Calu3 (cell line): ENCODE measurements around the gene KDSR. TPM values are rescaled to one million over a fixed set of nuclear protein-coding genes. Genes with fewer than 3 reads are reported as not detected.

Experiments
- BruUV-seq: library from RNA; stranded (reverse); fragments of 400-500 nt; replicated peaks from 2 replicates; lab custom pipeline; 2021; lab: Mats Ljungman, UMichigan
- CTCF ChIA-PET: fragments of 300-600 bp; sonication (Branson Sonifier 250); formaldehyde crosslinking; loops from one replicate; lab custom pipeline; 2022; ENCODE audit warnings: antibody characterized with exemption; lab: Charles Lee
- DNase-seq: peaks from one replicate; pipeline ENCODE4 v3.0.0; 2022
- H3K27ac Mint-ChIP-seq: one replicate; pipeline ENCODE4 v1.8.0; 2022; ENCODE audit warnings: mixed read lengths; ENCODE audit not compliant: unreplicated experiment
- H3K27me3 Mint-ChIP-seq: one replicate; pipeline ENCODE4 v1.8.0; 2022; ENCODE audit warnings: mixed read lengths; ENCODE audit not compliant: unreplicated experiment
- H3K36me3 Mint-ChIP-seq: one replicate; pipeline ENCODE4 v1.8.0; 2022; ENCODE audit warnings: mild to moderate bottlenecking, moderate library complexity, mixed read lengths; ENCODE audit not compliant: insufficient read depth, unreplicated experiment
- H3K4me1 Mint-ChIP-seq: one replicate; pipeline ENCODE4 v1.8.0; 2022; ENCODE audit warnings: mild to moderate bottlenecking, low read depth, mixed read lengths; ENCODE audit not compliant: unreplicated experiment
- H3K4me3 Mint-ChIP-seq: one replicate; pipeline ENCODE4 v1.8.0; 2022; ENCODE audit warnings: mild to moderate bottlenecking, low read depth, moderate library complexity, mixed read lengths; ENCODE audit not compliant: unreplicated experiment
- H3K9me3 Mint-ChIP-seq: one replicate; pipeline ENCODE4 v1.8.0; 2022; ENCODE audit warnings: low read depth, mixed read lengths; ENCODE audit not compliant: unreplicated experiment
- intact Hi-C: fragments of 100-400 bp; cut with micrococcal nuclease; formaldehyde crosslinking; loops from one replicate; pipeline ENCODE4 v1.10.0; 2022; ENCODE audit not compliant: unreplicated experiment
- total RNA-seq: library from RNA; stranded (reverse); gene quantifications from 2 replicates; pipeline ENCODE4 v1.2.3, GENCODE V29; 2022
- TF ChIP-seq, protein P1 (sequence below): fragments of 200-600 bp; IDR thresholded peaks from one replicate; pipeline ENCODE4 v1.8.0; 2022; ENCODE audit warnings: antibody characterized with exemption; ENCODE audit not compliant: unreplicated experiment

Gene KDSR
- total RNA-seq, 1 experiment from 2014 or later: 53.3 TPM

DNA sequence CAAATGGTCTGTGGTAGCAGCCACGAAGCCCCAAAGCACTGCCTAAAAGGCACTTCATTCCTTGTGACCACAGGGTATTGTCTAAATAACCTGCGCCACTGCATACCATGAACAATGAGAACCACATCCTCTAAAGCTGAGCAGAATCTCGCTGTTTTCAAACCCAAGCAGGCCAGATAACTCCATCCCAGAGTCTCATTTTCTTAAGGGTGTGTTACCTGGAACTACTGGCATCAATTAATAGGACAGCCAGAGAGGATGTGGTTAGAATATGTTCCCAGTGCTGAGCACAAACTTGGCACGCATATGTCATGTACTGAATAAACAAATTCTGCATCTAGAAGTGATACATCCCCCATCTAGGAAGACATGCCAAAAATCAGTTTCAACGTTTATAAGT, 42.3 kb upstream of the KDSR start:
- TF ChIP-seq, protein P1, sequence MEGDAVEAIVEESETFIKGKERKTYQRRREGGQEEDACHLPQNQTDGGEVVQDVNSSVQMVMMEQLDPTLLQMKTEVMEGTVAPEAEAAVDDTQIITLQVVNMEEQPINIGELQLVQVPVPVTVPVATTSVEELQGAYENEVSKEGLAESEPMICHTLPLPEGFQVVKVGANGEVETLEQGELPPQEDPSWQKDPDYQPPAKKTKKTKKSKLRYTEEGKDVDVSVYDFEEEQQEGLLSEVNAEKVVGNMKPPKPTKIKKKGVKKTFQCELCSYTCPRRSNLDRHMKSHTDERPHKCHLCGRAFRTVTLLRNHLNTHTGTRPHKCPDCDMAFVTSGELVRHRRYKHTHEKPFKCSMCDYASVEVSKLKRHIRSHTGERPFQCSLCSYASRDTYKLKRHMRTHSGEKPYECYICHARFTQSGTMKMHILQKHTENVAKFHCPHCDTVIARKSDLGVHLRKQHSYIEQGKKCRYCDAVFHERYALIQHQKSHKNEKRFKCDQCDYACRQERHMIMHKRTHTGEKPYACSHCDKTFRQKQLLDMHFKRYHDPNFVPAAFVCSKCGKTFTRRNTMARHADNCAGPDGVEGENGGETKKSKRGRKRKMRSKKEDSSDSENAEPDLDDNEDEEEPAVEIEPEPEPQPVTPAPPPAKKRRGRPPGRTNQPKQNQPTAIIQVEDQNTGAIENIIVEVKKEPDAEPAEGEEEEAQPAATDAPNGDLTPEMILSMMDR: no peak
- H3K4me3 Mint-ChIP-seq: no peak overlapping the region
- H3K4me1 Mint-ChIP-seq: peaks cover 27% of the 10 kb centered on the region
- H3K27ac Mint-ChIP-seq: no peak overlapping the region
- no peak for DNase-seq
- peaks cover 37% of the 10 kb centered on the region for H3K36me3 Mint-ChIP-seq
- CTCF ChIA-PET: interaction anchor here (0.6 kb wide), 1 partner anchor 386 kb away, joined by 3 read pairs; no protein-coding TSS in a partner anchor
- no peaks in the 10 kb centered on the region for H3K9me3 Mint-ChIP-seq
- no peaks in the 10 kb centered on the region for H3K27me3 Mint-ChIP-seq
- no TSS peak for BruUV-seq
- intact Hi-C loops: no loop called here

DNA sequence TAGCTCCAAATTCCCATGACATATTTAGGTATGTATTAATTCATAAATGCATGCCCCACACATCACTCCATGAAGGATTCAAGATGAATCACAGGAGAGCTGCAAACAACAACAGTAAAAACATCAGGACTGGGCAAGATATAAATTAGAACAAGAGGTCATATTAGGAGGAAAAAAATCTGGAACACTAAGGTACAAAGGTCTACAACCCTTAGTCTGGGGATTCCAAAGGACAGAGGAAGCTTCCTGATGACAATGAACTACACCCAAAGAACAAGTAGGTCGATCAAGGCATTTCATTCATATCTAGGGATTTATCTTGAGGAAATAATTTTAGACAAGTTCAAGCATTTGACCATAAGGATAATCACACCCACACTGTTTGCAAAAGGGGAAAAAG, 40.7 kb upstream of the KDSR start:
- TF ChIP-seq, protein P1: no peak
- peaks cover 20% of the 10 kb centered on the region for H3K4me1 Mint-ChIP-seq
- CTCF ChIA-PET: no interaction called here
- H3K27me3 Mint-ChIP-seq: no peaks in the 10 kb centered on the region
- BruUV-seq: no TSS peak
- no peaks in the 10 kb centered on the region for H3K9me3 Mint-ChIP-seq
- H3K36me3 Mint-ChIP-seq: peaks cover 30% of the 10 kb centered on the region
- intact Hi-C loops: no loop called here
- no peak overlapping the region for H3K4me3 Mint-ChIP-seq
- no peak overlapping the region for H3K27ac Mint-ChIP-seq
- DNase-seq: no peak

DNA sequence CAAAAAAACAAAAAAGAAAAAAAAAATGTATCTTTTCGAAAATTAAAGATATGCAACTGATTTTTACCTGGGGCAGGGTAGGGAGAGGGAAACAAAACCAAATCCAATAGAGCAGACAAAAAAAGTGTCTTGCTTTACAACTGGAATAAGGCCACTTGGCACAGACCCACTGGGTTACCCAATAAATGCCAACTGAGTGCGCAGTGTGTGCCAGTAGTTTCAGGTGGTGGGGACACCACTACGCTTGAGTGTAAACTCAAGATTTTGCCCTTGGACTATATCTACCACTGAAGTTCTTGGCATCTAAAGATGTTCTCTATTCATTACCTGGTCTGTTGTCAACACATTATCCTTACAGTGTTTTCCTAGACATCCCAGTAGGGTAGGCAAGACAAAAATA, 39.0 kb upstream of the KDSR start:
- Mint-ChIP-seq H3K4me3 (no peak overlapping the region), H3K4me1 (peaks cover 19% of the 10 kb centered on the region), H3K27ac (no peak overlapping the region), H3K9me3 (no peaks in the 10 kb centered on the region), H3K36me3 (peaks cover 32% of the 10 kb centered on the region), H3K27me3 (no peaks in the 10 kb centered on the region)
- TF ChIP-seq, protein P1: no peak
- CTCF ChIA-PET: no interaction called here
- no peak for DNase-seq
- intact Hi-C loops: no loop called here
- no TSS peak for BruUV-seq

DNA sequence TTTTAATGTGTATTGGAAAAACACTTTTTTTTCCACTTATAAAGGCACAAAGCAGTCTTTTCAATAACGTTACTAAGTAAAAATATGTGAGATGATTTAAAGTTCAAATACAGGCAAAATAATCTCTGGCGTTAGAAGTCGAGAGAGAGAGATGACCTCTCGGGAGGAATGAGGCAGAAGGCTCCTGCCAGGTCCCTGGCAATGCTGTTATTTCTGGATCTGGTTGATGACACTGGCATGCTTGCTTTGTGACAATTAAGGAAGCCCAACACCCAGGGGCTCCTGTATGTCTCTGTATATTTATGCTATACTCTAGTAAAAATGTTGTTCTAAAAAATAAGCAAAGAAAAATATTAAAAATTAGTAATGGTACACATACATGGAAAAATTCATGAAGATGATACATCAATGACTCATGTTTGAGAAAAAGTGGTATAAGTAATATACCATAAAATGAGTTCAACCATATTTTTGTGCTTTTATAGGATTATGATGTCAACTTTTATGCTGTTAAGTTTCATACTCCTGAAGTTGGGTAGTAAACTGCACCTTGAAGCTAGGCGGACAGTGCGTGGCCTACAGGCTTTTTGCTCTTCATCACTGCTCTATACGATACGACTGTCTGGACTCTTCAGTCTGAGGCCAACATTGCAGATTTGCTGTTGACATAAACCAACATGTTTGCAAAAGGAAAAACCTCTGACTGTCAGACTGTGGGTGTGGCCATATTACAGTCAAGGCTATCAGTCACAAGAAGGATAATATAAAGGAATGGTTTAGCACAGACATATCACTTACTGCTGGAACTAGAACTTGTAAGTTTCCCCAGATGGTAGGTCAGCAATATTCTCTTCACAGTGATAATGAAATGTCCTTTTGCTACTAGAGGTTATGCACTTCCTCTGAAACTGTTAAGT, 35.5 kb upstream of the KDSR start:
- H3K4me1 Mint-ChIP-seq: peaks cover 3% of the 10 kb centered on the region
- H3K27me3 Mint-ChIP-seq: no peaks in the 10 kb centered on the region
- no TSS peak for BruUV-seq
- TF ChIP-seq, protein P1: no peak
- no peak overlapping the region for H3K27ac Mint-ChIP-seq
- intact Hi-C loops: no loop called here
- peaks cover 46% of the 10 kb centered on the region for H3K36me3 Mint-ChIP-seq
- no peaks in the 10 kb centered on the region for H3K9me3 Mint-ChIP-seq
- no peak overlapping the region for H3K4me3 Mint-ChIP-seq
- CTCF ChIA-PET: no interaction called here
- no peak for DNase-seq
